Measurements from ENCODE around the gene DYNC1I2.

DYNC1I2 gene

DNA sequence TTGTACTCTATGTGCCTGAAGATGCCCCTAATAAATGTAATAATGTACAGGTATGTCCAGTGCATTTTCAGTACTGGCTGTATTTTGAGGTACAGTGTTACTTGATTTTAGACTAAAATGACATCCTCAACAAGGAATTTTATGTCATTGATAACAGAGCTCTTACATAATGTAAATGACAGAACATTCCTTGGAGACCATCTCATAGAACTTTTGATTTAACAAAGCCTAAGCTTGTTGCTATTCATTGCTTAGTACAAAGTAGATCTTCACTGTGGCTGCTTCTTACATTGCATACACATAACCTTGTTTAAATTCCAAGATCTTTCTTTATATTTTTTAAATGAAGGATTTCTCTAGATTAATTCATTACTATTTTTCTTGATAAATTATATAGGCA is 24.1 kb downstream of the DYNC1I2 start:
- TF ChIP-seq, protein P1, sequence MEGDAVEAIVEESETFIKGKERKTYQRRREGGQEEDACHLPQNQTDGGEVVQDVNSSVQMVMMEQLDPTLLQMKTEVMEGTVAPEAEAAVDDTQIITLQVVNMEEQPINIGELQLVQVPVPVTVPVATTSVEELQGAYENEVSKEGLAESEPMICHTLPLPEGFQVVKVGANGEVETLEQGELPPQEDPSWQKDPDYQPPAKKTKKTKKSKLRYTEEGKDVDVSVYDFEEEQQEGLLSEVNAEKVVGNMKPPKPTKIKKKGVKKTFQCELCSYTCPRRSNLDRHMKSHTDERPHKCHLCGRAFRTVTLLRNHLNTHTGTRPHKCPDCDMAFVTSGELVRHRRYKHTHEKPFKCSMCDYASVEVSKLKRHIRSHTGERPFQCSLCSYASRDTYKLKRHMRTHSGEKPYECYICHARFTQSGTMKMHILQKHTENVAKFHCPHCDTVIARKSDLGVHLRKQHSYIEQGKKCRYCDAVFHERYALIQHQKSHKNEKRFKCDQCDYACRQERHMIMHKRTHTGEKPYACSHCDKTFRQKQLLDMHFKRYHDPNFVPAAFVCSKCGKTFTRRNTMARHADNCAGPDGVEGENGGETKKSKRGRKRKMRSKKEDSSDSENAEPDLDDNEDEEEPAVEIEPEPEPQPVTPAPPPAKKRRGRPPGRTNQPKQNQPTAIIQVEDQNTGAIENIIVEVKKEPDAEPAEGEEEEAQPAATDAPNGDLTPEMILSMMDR (IDR thresholded peaks at IDR 0.05; ENCODE audit: borderline replicate concordance, insufficient read depth, low read depth, low read length), result no peak
- no peak overlapping the region for H3K4me3 ChIP-seq (ENCODE audit: low read depth, low read length)

DNA sequence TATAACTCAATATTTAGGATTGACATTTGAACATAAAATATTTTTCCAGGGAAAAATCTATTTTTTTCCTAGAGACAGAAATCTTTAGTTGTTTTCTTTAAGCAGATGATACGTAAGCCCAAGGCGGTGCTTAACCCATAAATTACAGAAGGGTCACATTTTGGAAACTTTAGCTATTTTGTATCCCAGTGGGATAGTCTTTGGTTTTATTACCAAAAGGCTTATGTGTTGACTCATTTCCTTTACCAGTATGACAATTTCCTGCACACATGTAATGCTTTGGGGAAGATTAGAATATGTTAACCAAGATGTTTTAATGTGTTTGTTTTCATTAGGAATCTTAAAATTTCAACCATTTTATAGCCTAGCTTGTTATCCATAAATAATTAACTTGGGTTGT is 24.8 kb downstream of the DYNC1I2 start:
- H3K4me3 ChIP-seq (ENCODE audit: low read depth, low read length), result no peak overlapping the region
- TF ChIP-seq, protein P1 (IDR thresholded peaks at IDR 0.05; ENCODE audit: borderline replicate concordance, insufficient read depth, low read depth, low read length), result no peak

DNA sequence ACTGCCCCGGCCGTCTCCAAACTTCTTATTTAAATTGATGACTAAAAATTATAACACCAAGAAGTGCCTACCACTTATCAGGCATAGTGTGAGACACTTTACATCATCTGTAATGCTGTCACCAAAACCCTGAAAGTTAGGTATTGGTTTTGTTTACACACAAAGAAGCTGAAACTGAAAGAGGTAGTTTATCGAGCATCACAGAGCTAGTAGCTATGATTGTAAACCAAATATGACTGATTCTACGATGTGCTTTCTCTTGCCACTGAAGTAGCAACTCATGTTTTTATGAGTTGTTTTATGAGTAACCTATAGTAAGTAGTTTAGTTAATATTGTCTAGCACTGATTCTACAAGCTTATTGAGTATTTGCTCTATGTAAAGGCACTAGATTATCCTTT is 31.5 kb downstream of the DYNC1I2 start:
- TF ChIP-seq, protein P1 (IDR thresholded peaks at IDR 0.05; ENCODE audit: borderline replicate concordance, insufficient read depth, low read depth, low read length), result no peak
- no peak overlapping the region for H3K4me3 ChIP-seq (ENCODE audit: low read depth, low read length)

GRCh38 chr2:171719660-171720059 is 32.4 kb downstream of the DYNC1I2 start:
- H3K4me3 ChIP-seq (ENCODE audit: low read depth, low read length), result no peak overlapping the region
- TF ChIP-seq, protein P1 (IDR thresholded peaks at IDR 0.05; ENCODE audit: borderline replicate concordance, insufficient read depth, low read depth, low read length), result no peak

DNA sequence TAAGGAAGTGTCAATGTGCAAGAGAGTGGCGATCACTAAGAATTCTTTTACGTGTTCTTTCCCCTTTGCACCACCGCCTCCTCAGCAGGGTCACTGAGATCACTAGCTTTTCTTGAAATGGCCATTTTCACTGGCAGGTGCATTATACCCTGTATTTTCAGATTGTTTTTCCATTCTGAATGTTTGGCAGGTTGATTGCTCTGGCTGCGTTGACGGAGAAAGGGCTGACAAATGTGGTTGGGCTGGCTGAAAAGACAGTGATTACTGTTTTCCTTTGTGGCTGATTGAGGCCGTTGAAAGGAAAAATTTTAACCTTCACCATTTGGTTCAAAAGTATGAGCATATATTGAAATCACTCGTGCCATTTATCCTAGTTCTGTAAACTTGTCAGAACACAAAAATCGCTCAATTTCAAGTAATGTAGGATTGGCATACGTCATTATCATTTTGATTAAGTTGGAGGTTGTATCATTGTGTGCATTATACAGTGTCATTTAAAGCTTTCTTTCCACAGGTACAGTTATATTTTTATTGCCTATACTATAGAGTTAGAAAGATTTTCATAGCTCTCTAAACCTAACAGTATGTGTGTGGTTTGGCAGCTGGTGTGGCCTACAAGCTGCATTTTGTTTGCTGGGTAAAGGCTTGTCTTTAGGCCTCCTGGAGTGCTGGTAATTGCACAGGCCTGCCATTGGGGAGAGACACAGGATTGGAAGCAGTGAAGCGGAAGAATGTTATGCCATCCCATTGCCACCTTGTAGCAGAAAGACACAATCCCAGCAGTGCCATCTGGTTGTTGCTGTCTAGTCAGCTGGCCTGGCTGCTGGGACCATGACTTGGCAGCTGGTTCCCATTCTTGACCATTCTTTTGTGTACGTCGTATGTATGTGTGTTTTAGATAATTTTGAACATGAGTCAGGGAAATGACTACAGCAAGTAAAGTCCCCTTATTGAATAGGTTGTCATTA is 36.7 kb downstream of the DYNC1I2 start:
- no peak overlapping the region for H3K4me3 ChIP-seq (ENCODE audit: low read depth, low read length)
- TF ChIP-seq, protein P1 (IDR thresholded peaks at IDR 0.05; ENCODE audit: borderline replicate concordance, insufficient read depth, low read depth, low read length), result no peak

DNA sequence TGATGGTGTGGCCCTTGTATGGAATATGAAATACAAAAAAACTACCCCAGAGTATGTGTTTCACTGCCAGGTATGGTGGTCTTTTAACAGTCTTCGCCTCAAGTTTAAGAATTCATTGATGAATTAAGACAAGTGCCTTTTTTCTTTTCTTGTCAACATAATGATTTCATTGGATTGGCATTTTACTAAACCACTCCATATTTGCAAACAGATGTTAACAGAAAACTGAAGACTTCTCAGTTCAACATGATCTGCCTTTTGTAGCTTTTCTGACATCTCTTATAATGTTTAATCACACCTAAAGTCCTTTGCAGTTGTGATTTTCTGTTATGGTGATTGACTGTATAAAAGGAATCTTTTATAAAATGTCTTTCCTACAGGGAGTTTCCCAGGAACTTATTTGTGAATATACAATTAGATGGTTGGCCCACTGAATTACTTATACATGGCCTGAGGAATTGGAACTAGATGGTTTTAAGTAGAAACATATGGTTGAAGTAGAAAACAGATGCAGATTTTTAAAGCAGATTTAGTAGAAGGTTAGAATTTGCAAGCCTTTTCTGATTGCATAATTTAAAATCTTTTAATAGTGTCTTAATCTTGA is 39.7 kb downstream of the DYNC1I2 start:
- H3K4me3 ChIP-seq (ENCODE audit: low read depth, low read length), result no peak overlapping the region

More for the DNA sequence above, 39.7 kb downstream of the DYNC1I2 start:
- TF ChIP-seq, protein P1 (IDR thresholded peaks at IDR 0.05; ENCODE audit: borderline replicate concordance, insufficient read depth, low read depth, low read length), result no peak
